Lung (tissue), 12 donors: ENCODE measurements around the gene SCO1. TPM values are rescaled to one million over a fixed set of nuclear protein-coding genes. Genes with fewer than 3 reads are reported as not detected.

Experiments used
- ATAC-seq: fragments of 200-7000 bp; cut with Tn5 transposase; one replicate; pipeline ENCODE4 v1.9.1; 2020; ENCODE audit warnings: moderate number of reproducible peaks; ENCODE audit not compliant: insufficient read depth, low FRiP score
- DNase-seq, 3 donors: peaks; one replicate each; pipeline ENCODE4 v3.0.0-alpha.2; 2013 to 2017
- H3K27ac ChIP-seq, 2 donors: one replicate each; pipeline ENCODE4 v1.5.1; 2013; ENCODE audit warnings: mild to moderate bottlenecking in 2 of 2, moderate library complexity in 2 of 2, control low read depth in 1 of 2, inconsistent platforms in 1 of 2, low read depth in 1 of 2, low read length in 1 of 2
- H3K27me3 ChIP-seq, 3 donors: one replicate each; pipeline ENCODE4 v1.5.1; 2013; ENCODE audit warnings: low read length in 2 of 3; ENCODE audit not compliant: control insufficient read depth in 3 of 3, insufficient read depth in 3 of 3
- H3K36me3 ChIP-seq, 4 donors: one replicate each; pipeline ENCODE4 v1.5.1; 2013; ENCODE audit warnings: low read length in 4 of 4, mild to moderate bottlenecking in 1 of 4, moderate library complexity in 1 of 4; ENCODE audit not compliant: control insufficient read depth in 4 of 4, insufficient read depth in 4 of 4
- H3K4me1 ChIP-seq, 5 donors: one replicate each; pipeline ENCODE4 v1.5.1; 2013; ENCODE audit warnings: low read length in 5 of 5, mild to moderate bottlenecking in 2 of 5, moderate library complexity in 1 of 5; ENCODE audit not compliant: control insufficient read depth in 5 of 5, insufficient read depth in 5 of 5
- H3K4me3 ChIP-seq: one replicate; pipeline ENCODE4 v1.5.1; 2013; ENCODE audit warnings: mild to moderate bottlenecking, control low read depth, moderate library complexity
- H3K9ac ChIP-seq, 2 donors: one replicate each; pipeline ENCODE4 v1.5.1; 2013; ENCODE audit warnings: low read length in 2 of 2, control low read depth in 1 of 2; ENCODE audit not compliant: insufficient read depth in 1 of 2
- H3K9me3 ChIP-seq, 4 donors: one replicate each; pipeline ENCODE4 v1.5.1; 2013; ENCODE audit warnings: low read length in 3 of 4, mild to moderate bottlenecking in 1 of 4, moderate library complexity in 1 of 4; ENCODE audit not compliant: control insufficient read depth in 4 of 4, insufficient read depth in 3 of 4
- WGBS, 2 donors: extraction: QIAGEN DNeasy Blood & Tissue Kit; methylation state at CpG; one replicate each; pipeline ENCODE4 v1.1.7; 2013; 5-methylcytosine and 5-hydroxymethylcytosine counted together
- polyA plus RNA-seq, 2 donors: library from polyadenylated mRNA; stranded (reverse); fragments of 200-250 nt; gene quantifications; one replicate each; pipeline ENCODE4 v1.2.1, GENCODE V29; 2013
- total RNA-seq, 2 donors: library from RNA; depleted of rRNA in 1 of 2; stranded (reverse); fragments of >200 nt in 1 of 2; gene quantifications; one replicate each; pipeline ENCODE4 v1.2.1, GENCODE V29; 2014 to 2021
- TF ChIP-seq, protein P1 (sequence below): IDR thresholded peaks from 2 replicates; pipeline ENCODE4 v1.5.1; 2012; ENCODE audit warnings: mild to moderate bottlenecking; ENCODE audit errors: control extremely low read depth, extremely low read depth
- donor health status: control.
- donor health status: control.
- donor health status: Bipolar disorder and iron deficiency.
- donor health status: healthy.
- donor health status: DM: yes; HTN: yes; CAD: no.

The SCO1 gene
- total and polyA plus RNA-seq, 4 donors, result 5.9 to 30.5 (median 25.5) TPM

DNA sequence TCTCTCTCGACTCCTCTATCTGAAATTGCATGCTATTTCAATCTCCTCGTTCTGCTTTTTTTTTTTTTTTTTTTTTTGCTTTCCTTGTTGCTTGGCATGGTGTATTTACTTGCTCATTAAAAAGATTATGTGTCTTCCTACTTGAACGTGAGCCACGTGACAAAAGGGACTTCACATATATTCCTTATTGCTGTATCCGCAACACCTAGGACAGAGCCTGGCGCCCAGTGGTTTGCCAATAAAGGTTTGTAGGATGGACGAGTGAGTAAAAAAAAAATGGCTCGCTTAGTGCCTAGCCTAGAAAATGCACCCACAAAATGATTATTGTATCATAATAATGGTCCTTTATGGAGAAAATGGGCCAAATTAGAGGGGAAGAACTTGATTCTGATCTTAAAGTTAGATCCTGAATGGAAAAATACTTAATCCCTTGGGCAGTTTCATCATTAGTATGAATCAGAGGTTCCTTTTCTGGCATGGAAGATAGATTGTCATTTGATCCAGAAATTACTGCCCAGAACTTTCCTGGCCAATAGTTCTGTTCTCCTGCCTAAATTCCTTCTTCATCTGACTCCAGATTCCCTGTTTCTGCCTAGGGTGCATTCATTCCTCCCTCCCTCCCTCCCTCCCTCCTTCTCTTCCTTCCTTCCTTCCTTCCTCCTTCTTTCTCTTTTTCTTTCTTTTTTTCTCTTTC is 46.1 kb upstream of the SCO1 start:
- Histone ChIP-seq H3K4me3 (no peak overlapping the region), H3K36me3 (no peaks in the 10 kb centered on the region), H3K27me3 (peaks cover 0 to 2% (median 0%) of the 10 kb centered on the region in 3 donors), H3K9ac (no peak overlapping the region), H3K4me1 (peaks cover 0 to 6% (median 2%) of the 10 kb centered on the region in 5 donors), H3K27ac (no peak overlapping the region), H3K9me3 (no peaks in the 10 kb centered on the region)
- DNase-seq (no peak), ATAC-seq (no peak)
- TF ChIP-seq, protein P1, sequence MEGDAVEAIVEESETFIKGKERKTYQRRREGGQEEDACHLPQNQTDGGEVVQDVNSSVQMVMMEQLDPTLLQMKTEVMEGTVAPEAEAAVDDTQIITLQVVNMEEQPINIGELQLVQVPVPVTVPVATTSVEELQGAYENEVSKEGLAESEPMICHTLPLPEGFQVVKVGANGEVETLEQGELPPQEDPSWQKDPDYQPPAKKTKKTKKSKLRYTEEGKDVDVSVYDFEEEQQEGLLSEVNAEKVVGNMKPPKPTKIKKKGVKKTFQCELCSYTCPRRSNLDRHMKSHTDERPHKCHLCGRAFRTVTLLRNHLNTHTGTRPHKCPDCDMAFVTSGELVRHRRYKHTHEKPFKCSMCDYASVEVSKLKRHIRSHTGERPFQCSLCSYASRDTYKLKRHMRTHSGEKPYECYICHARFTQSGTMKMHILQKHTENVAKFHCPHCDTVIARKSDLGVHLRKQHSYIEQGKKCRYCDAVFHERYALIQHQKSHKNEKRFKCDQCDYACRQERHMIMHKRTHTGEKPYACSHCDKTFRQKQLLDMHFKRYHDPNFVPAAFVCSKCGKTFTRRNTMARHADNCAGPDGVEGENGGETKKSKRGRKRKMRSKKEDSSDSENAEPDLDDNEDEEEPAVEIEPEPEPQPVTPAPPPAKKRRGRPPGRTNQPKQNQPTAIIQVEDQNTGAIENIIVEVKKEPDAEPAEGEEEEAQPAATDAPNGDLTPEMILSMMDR, result no peak
- WGBS, 2 donors, result 74 to 89% methylated on average over 8 of the region's 8 CpGs

DNA sequence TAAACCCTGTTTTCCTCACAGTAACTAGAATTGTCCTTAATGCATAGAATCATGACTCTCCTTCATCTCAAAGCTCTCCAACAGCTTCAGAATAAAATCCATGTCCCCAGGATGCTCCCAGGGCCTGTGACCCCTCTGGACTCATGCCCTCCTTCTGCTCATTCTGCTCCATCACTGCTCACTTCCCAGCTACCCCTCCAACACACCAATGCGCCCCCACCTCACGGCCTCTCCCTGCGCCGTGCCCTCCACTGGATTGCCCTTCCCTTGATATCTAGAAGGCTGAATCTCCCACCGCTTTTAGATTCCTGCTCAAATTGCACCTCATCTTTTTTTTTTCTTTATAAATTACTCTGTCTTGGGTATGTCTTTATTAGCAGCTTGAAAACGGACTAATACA is 45.1 kb upstream of the SCO1 start:
- H3K4me1 ChIP-seq, result peaks cover 0 to 10% (median 5%) of the 10 kb centered on the region in 5 donors
- ATAC-seq (no peak), DNase-seq (no peak)
- no peaks in the 10 kb centered on the region for H3K9me3 ChIP-seq
- no peak overlapping the region for H3K4me3 ChIP-seq
- peaks cover 0 to 2% (median 0%) of the 10 kb centered on the region in 3 donors for H3K27me3 ChIP-seq
- TF ChIP-seq, protein P1, result no peak
- WGBS, 2 donors, result 93 to 94% methylated on average over 6 of the region's 6 CpGs
- H3K36me3 ChIP-seq, result no peaks in the 10 kb centered on the region
- no peak overlapping the region for H3K9ac ChIP-seq
- no peak overlapping the region for H3K27ac ChIP-seq

DNA sequence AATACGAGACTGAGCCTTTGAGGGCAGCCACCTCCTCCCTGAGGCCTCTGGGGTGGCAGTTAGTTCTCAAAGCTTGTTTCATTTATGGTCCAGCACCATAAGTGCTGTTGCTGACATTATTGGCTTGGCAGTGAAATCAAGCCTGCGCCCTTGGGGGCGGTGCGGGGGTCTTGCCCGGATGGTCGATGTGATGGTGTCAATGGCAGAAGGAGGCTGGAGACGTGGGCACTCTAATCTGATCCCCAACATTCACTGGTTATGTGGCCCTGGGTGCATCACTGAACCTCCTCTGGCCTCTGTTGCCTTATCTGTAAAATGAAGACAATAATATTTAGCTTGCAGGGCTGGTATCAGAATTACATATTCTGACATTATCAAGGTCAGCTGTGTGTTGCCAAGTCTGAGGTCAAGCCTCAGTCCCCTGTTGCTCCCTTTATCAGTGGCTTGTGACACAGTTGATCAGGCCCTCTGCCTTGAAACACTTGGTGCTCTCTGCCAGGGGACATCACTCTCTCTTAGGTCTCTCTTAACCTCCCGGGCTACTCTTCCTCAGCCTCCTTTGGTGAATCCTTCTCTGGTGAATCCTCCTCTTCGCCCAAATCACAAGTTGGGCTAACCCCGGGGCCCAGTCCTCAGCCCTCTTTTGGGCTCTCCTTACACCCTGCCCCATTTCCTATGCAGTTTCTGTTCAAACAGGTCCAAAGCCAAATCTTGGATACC is 44.2 kb upstream of the SCO1 start:
- TF ChIP-seq, protein P1, result no peak
- DNase-seq (no peak), ATAC-seq (no peak)
- 91 to 97% methylated on average over 10 of the region's 10 CpGs for WGBS, 2 donors
- Histone ChIP-seq H3K36me3 (no peaks in the 10 kb centered on the region), H3K9me3 (no peaks in the 10 kb centered on the region), H3K27me3 (peaks cover 0 to 2% (median 0%) of the 10 kb centered on the region in 3 donors), H3K4me1 (peaks cover 0 to 10% (median 5%) of the 10 kb centered on the region in 5 donors), H3K9ac (no peak overlapping the region), H3K4me3 (no peak overlapping the region), H3K27ac (no peak overlapping the region)
